Esophagus squamous epithelium (tissue), 4 donors: ENCODE results near the gene TCAF2.
"Not testable (repeated sequence)": the region's sequence is repeated elsewhere in the genome, so short reads cannot be mapped to it uniquely, and the experiment has no call there.

Experiments
- CTCF ChIP-seq, 6 experiments: fragments of 450-650 bp in 4 of 6; fragments of 200-600 bp in 2 of 6; sonication (generic) in 2 of 6; IDR thresholded peaks; one replicate each; pipeline ENCODE4 v1.5.1; 2016 to 2019; ENCODE audit warnings: antibody characterized with exemption in 6 of 6, mild to moderate bottlenecking in 4 of 6, moderate library complexity in 4 of 6
- POLR2A ChIP-seq, 4 donors: fragments of 450-650 bp; IDR thresholded peaks; one replicate each; pipeline ENCODE4 v1.6.1; 2017; ENCODE audit warnings: antibody characterized with exemption in 4 of 4, mild to moderate bottlenecking in 4 of 4, moderate library complexity in 3 of 4

- TF ChIP-seq CTCF, POLR2A (IDR thresholded peaks at IDR 0.05): not testable (repeated sequence)
Observed at GRCh38 chr7:143615545-143615944, 5.2 kb upstream of the TCAF2 start.
